Neural progenitor cell (in vitro differentiated cells): ENCODE data around the gene CALN1.

Experiments used
- CTCF ChIP-seq: fragments of 200-600 bp; sonication (generic); IDR thresholded peaks from 2 replicates; pipeline ENCODE4 v1.5.1; 2017; ENCODE audit warnings: antibody characterized with exemption, mild to moderate bottlenecking
- EZH2 ChIP-seq: fragments of 200-600 bp; sonication (generic); IDR thresholded peaks from 2 replicates; pipeline ENCODE4 v1.6.1; 2017; ENCODE audit warnings: antibody characterized with exemption, mild to moderate bottlenecking, moderate library complexity
- EZH2phosphoT487 ChIP-seq: fragments of 200-600 bp; sonication (generic); IDR thresholded peaks from 2 replicates; pipeline ENCODE4 v1.6.1; 2017; ENCODE audit warnings: antibody characterized with exemption

- no peak for TF ChIP-seq CTCF
- no peak for TF ChIP-seq EZH2
- TF ChIP-seq EZH2phosphoT487, result no peak
Observed at GRCh38 chr7:72063330-72063729, 348.8 kb downstream of the CALN1 start.
